Stimulated activated CD8-positive, alpha-beta memory T cell treated with anti-CD3 and anti-CD28 coated beads, Interleukin-12 subunit alpha, Interleukin-12 subunit beta, amount 100 ng/mL, for 4 hours (primary cell): ENCODE data around the gene CHN2.

Source experiments
- DNase-seq: peaks from one replicate; pipeline ENCODE4 v3.0.0-alpha.2; 2020; ENCODE audit warnings: low read depth

The CHN2 gene

GRCh38 chr7:29432721-29433120, 238.1 kb downstream of the CHN2 start:
- no peak for DNase-seq

- no peak for DNase-seq
Measured at GRCh38 chr7:29434380-29434768, 239.8 kb downstream of the CHN2 start.

GRCh38 chr7:29435167-29435566, 240.6 kb downstream of the CHN2 start:
- no peak for DNase-seq

GRCh38 chr7:29435902-29436301, 241.3 kb downstream of the CHN2 start:
- no peak for DNase-seq

- no peak for DNase-seq
Measured at GRCh38 chr7:29442146-29442545, 247.6 kb downstream of the CHN2 start.

- DNase-seq: no peak
Measured at GRCh38 chr7:29443552-29443951, 249.0 kb downstream of the CHN2 start.

- DNase-seq: no peak
Measured at GRCh38 chr7:29444267-29444666, 249.7 kb downstream of the CHN2 start.

- DNase-seq: no peak
Measured at GRCh38 chr7:29445736-29446135, 251.2 kb downstream of the CHN2 start.

- DNase-seq: no peak
Measured at GRCh38 chr7:29447828-29448227, 253.3 kb downstream of the CHN2 start.

- no peak for DNase-seq
Measured at GRCh38 chr7:29449569-29450260, 255.1 kb downstream of the CHN2 start.

- no peak for DNase-seq
Measured at GRCh38 chr7:29453021-29453420, 258.4 kb downstream of the CHN2 start.

- DNase-seq: no peak
Measured at GRCh38 chr7:29454464-29454863, 259.9 kb downstream of the CHN2 start.

GRCh38 chr7:29454899-29455451, 260.4 kb downstream of the CHN2 start:
- DNase-seq: no peak

- DNase-seq: no peak
Measured at GRCh38 chr7:29457141-29457561, 262.6 kb downstream of the CHN2 start.

GRCh38 chr7:29457565-29458011, 263.0 kb downstream of the CHN2 start:
- DNase-seq: no peak

GRCh38 chr7:29458933-29459332, 264.4 kb downstream of the CHN2 start:
- no peak for DNase-seq

GRCh38 chr7:29459589-29459988, 265.0 kb downstream of the CHN2 start:
- DNase-seq: no peak

GRCh38 chr7:29461996-29462395, 267.4 kb downstream of the CHN2 start:
- no peak for DNase-seq

GRCh38 chr7:29463504-29464158, 269.1 kb downstream of the CHN2 start:
- DNase-seq: no peak

- DNase-seq: no peak
Measured at GRCh38 chr7:29464753-29465152, 270.2 kb downstream of the CHN2 start.

- DNase-seq: no peak
Measured at GRCh38 chr7:29467193-29467926, 272.8 kb downstream of the CHN2 start.

- no peak for DNase-seq
Measured at GRCh38 chr7:29468196-29468595, 273.6 kb downstream of the CHN2 start.

GRCh38 chr7:29469281-29469680, 274.7 kb downstream of the CHN2 start:
- DNase-seq: no peak
